NCI-H1105 (cell line): Measurements from ENCODE around the gene SNX19.
A peak's percentile ranks its signal among the peaks of the same experiment; 100 is the strongest.
"Not testable (repeated sequence)": the region's sequence is repeated elsewhere in the genome, so short reads cannot be mapped to it uniquely, and the experiment has no call there.

Source experiments
- DNase-seq: peaks from one replicate; lab custom pipeline; 2025; lab: John Stamatoyannopoulos, UW

Gene SNX19, protein sequence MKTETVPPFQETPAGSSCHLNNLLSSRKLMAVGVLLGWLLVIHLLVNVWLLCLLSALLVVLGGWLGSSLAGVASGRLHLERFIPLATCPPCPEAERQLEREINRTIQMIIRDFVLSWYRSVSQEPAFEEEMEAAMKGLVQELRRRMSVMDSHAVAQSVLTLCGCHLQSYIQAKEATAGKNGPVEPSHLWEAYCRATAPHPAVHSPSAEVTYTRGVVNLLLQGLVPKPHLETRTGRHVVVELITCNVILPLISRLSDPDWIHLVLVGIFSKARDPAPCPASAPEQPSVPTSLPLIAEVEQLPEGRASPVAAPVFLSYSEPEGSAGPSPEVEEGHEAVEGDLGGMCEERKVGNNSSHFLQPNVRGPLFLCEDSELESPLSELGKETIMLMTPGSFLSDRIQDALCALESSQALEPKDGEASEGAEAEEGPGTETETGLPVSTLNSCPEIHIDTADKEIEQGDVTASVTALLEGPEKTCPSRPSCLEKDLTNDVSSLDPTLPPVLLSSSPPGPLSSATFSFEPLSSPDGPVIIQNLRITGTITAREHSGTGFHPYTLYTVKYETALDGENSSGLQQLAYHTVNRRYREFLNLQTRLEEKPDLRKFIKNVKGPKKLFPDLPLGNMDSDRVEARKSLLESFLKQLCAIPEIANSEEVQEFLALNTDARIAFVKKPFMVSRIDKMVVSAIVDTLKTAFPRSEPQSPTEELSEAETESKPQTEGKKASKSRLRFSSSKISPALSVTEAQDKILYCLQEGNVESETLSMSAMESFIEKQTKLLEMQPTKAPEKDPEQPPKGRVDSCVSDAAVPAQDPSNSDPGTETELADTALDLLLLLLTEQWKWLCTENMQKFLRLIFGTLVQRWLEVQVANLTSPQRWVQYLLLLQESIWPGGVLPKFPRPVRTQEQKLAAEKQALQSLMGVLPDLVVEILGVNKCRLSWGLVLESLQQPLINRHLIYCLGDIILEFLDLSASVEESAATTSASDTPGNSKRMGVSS

GRCh38 chr11:130916238-130916855 is at the start of gene SNX19:
SNX19 (minus strand) TSS chr11:130916479; CDS start chr11:130915939, 540 bp downstream.
- peak; percentile 92 for DNase-seq

- no peak for DNase-seq
Observed at GRCh38 chr11:130964058-130964792, 47.9 kb upstream of the SNX19 start.

DNA sequence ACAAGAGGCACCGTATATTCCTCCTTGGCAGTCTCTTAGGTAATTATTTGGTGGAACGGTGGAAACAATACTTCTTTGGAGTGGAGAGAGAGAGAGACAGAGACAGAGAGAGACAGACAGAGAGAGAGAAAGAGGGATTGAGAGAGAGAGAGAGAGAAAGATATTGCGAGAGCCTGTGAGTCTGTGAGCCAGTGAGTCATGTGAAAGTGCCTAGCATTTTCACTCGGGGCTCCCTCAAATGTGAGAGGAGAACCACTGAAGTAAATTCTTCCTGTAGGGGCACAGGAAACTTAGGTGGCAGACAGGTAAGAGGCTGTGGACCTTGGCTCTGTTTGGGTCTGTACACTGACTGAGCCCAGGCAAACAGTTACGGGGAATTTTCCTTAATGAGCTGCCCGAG is 31.6 kb upstream of the SNX19 start:
- DNase-seq, result no peak

GRCh38 chr11:130947481-130947880 is 31.2 kb upstream of the SNX19 start:
- DNase-seq, result no peak

- no peak for DNase-seq
Observed at GRCh38 chr11:130947058-130947457, 30.8 kb upstream of the SNX19 start.

DNA sequence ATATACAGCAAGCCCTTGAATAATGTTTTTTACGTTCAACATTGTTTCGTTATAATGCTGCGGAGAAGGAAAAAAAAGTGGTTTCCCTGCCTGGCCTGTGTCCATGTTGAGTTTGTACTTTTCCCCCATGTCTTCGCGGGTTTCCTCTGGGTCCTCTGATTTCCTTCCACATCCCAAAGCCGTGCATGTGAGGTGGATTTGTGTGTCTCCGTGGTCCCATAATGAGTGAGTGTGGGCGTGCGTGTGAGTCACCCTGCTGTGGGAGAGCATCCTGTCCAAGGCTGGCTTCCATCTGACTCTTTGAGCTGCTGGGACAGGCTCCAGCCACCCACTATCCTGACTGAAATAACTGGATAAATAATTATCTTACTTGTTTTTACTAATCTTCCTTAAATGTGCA is 29.6 kb upstream of the SNX19 start:
- DNase-seq, result no peak

DNA sequence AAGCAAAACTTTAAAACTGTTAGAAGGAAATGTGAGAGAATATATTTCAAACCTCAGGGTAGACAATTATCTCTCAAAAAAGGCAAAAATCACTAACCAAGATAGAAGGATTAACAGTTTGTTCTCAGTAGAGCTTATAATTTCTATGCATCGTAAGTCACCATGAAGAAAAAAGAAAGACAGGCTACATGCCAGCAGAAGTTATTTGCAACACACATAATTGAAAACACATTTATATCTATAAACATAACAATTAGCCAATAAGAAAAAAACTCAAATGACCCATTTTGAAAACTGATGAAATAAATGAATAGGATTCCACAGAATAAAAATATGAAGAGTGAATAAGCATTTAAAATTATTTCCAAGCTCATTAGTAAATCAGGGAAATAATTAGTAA is 24.4 kb upstream of the SNX19 start:
- no peak for DNase-seq

- DNase-seq, result no peak
Observed at GRCh38 chr11:130937051-130937450, 20.8 kb upstream of the SNX19 start.

DNA sequence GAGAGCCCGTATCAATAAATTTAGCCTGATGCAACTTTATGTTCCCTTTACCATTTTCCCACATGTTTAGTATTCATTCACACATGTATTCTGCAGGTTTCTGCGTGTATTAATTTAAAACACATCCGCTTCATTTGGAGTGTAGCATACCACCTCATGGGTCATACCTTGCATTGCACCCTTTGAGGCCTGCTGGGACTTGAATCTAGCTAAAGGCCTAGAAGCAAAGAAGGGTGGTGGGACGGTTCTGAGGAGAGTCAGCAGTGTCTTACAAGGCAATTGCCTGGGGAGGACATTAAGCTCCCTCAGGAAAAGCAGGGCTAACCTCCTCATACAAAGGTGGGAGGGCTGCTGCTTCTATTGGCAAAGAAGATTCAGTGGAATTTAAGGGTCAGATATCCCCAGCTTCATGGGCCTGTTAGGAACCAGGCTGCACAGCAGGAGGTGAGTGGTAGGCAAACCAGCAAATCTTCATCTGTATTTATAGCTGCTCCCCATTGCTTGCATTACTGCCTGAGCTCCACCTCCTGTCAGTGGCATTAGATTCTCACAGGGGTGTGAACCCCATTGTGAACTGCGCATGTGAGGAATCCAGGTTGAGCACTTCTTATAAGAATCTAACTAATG is 15.9 kb upstream of the SNX19 start:
- DNase-seq, result no peak

DNA sequence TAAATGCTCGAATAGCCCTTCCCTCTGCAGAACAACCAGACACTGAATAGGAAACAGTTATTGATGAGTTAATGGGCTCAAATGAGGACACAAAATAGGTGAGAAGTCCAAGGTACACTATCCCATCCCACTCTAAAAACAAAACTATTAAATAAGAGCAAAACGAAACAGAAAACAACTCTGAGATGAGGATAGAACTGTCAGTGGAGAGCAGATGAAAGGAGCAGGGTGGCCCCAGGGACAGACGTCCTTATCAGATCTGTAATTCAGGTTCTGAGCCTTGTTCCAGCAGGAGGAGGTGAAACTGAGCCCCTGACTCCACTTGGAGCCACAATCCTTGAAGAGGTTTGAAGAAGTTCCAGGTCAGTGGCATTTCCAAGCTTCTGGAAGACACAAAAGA is 8.5 kb upstream of the SNX19 start:
- no peak for DNase-seq

- DNase-seq, result not testable (repeated sequence)
Observed at GRCh38 chr11:130920612-130921011, 4.3 kb upstream of the SNX19 start.

- no peak for DNase-seq
Observed at GRCh38 chr11:130918081-130918480, 1.8 kb upstream of the SNX19 start.

DNA sequence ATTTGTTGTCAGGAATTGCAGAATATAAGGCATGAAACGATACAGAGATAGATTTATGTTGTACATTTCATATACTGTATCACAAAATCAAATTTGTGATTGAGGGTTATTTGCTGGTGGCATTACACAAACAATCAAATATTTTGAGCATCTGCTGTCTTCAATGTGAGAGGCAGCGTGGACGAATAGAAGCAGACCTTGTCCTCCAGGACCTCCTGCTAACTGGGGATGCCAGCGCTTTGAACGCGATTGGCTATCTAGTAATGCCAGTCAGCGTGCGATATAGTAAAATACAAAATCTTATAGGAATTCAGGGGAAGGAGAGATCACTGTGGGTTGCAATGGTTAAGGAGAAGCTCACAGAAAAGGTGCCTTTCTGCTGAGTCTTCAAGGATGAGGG is 631 bp upstream of the SNX19 start:
- no peak for DNase-seq

- DNase-seq, result no peak
Observed at GRCh38 chr11:130915603-130916237, 559 bp downstream of the SNX19 start.

DNA sequence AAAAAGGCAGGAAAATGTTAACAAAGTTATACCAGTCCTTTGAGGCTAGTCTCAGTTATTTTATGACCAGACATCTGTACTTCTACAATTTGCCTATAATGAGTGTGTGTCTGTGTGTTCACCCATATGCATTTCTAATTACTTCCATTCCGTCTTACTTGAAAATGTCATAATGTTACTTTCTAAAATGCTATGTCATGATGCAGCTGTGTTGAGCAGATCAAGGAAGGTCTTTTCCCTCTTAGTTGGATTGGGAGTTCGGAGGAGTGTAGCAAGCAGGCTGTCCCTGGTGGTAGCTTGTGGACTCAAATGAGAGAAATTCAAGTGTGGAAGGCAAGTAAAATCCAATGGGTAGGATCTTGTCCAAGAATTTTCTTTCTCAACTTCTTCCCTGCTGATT is 3.0 kb downstream of the SNX19 start:
- no peak for DNase-seq

DNA sequence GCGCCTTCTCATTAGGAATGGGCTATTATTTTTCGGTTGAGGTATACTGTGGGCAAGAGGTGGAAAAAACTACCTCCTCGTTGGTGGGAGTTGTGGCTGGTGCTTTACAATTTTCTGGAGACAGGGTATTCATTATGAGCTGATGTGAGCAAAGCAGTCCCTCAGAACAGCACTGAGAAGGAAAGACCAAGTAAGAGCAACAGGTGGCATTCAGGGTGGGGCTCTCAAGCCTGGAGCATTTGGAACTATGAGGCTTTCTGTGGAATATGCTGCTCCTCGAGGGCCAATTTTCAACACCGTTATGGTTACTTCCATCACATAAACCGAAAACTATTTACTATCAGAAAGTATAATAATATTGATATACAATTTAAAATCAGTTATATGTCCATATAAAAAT is 3.7 kb downstream of the SNX19 start:
- no peak for DNase-seq

GRCh38 chr11:130911306-130911705 is 5.0 kb downstream of the SNX19 start:
- DNase-seq, result no peak

GRCh38 chr11:130909650-130910049 is 6.6 kb downstream of the SNX19 start:
- DNase-seq, result no peak

DNA sequence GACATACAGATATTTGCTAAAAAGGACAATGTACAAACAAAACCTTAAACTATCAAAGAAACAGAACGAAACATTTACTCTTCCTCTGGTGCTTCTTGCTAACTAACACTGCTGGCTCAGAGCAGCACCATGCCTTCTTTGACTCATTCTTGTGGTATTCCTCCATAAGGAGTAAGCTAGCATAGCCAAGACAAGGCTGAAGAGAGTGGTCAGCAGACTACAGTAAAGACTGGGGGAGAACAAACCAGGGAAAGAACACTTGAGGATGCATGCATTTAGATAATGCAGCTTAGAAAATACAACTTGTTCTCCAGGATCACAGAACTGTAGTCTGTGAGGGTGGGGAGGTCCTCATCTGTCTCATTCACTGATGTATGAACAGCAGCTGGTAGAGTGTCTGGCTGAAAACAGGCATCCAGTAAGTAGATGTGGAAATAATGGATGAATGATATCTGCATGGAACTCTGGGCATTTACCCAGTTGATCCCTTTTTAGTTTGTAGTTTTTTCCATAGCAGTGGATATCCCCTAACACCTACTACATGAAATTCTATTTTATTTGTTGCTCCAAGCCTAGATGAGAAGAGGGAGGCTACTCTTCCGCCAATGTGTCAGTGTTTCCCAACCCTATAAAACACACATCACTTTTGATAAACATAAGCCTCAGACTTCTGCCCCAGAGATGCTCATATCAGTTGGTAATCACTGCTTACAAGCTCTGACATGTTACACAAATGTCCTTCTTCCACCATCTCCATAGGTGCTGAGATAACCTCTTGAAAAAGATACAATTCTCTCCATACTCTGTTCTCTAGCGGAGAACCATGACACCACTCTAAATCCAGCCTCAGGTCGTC is 7.3 kb downstream of the SNX19 start:
- DNase-seq, result no peak

GRCh38 chr11:130908061-130908460 is 8.2 kb downstream of the SNX19 start:
- no peak for DNase-seq
